IPS DF 19.7 (cell line): ENCODE measurements around the gene PSMD1.
"Not testable (repeated sequence)": the region's sequence is repeated elsewhere in the genome, so short reads cannot be mapped to it uniquely, and the experiment has no call there.

Source experiments
- DNase-seq: peaks from one replicate; pipeline ENCODE4 v3.0.0-alpha.2; 2013; ENCODE audit warnings: low read depth, low spot score

The PSMD1 gene

GRCh38 chr2:231115651-231116050, 59.0 kb downstream of the PSMD1 start:
- DNase-seq = no peak

- DNase-seq = no peak
Measured at GRCh38 chr2:231117148-231117547, 60.5 kb downstream of the PSMD1 start.

- no peak for DNase-seq
Measured at GRCh38 chr2:231117922-231118613, 61.4 kb downstream of the PSMD1 start.

- DNase-seq = no peak
Measured at GRCh38 chr2:231118614-231118942, 61.9 kb downstream of the PSMD1 start.

- no peak for DNase-seq
Measured at GRCh38 chr2:231123362-231123898, 66.8 kb downstream of the PSMD1 start.

GRCh38 chr2:231124838-231125568, 68.3 kb downstream of the PSMD1 start, which contains the start of gene HTR2B:
Gene HTR2B, minus strand, starts transcription at chr2:231125042. Its CDS starts 1,278 bp downstream, at chr2:231123764.
- no peak for DNase-seq

GRCh38 chr2:231126123-231126522, 69.5 kb downstream of the PSMD1 start:
- no peak for DNase-seq

- no peak for DNase-seq
Measured at GRCh38 chr2:231127480-231127879, 70.8 kb downstream of the PSMD1 start.

GRCh38 chr2:231127936-231128335, 71.3 kb downstream of the PSMD1 start:
- no peak for DNase-seq

- DNase-seq = no peak
Measured at GRCh38 chr2:231128541-231128940, 71.9 kb downstream of the PSMD1 start.

- DNase-seq = no peak
Measured at GRCh38 chr2:231129216-231129615, 72.5 kb downstream of the PSMD1 start.

GRCh38 chr2:231130336-231131056, 73.8 kb downstream of the PSMD1 start:
- no peak for DNase-seq

- no peak for DNase-seq
Measured at GRCh38 chr2:231132129-231132528, 75.5 kb downstream of the PSMD1 start.

GRCh38 chr2:231133365-231134099, 76.9 kb downstream of the PSMD1 start:
- no peak for DNase-seq

- no peak for DNase-seq
Measured at GRCh38 chr2:231134910-231135655, 78.4 kb downstream of the PSMD1 start.

- DNase-seq = no peak
Measured at GRCh38 chr2:231138699-231139098, 82.0 kb downstream of the PSMD1 start.

GRCh38 chr2:231139796-231140195, 83.1 kb downstream of the PSMD1 start:
- no peak for DNase-seq

GRCh38 chr2:231140808-231141207, 84.1 kb downstream of the PSMD1 start:
- DNase-seq = not testable (repeated sequence)

- no peak for DNase-seq
Measured at GRCh38 chr2:231144896-231145295, 88.2 kb downstream of the PSMD1 start.

- no peak for DNase-seq
Measured at GRCh38 chr2:231146665-231147064, 90.0 kb downstream of the PSMD1 start.
